Neural progenitor cell (in vitro differentiated cells): ENCODE data around the gene GAB2. TPM values are rescaled to one million over a fixed set of nuclear protein-coding genes. Genes with fewer than 3 reads are reported as not detected.

ENCODE experiments used
- DNase-seq: peaks from one replicate; pipeline ENCODE4 v3.0.0-alpha.2; 2016; ENCODE audit warnings: low spot score
- H2AFZ ChIP-seq: fragments of 200-600 bp; sonication (generic); replicated peaks from 2 replicates; pipeline ENCODE4 v1.6.1; 2016; ENCODE audit warnings: antibody characterized with exemption
- H3F3A ChIP-seq: fragments of 200-600 bp; sonication (generic); 2 replicates; pipeline ENCODE4 v1.6.1; 2016; ENCODE audit warnings: antibody characterized with exemption, low read depth
- H3K27ac ChIP-seq: fragments of 200-600 bp; sonication (generic); 2 replicates; pipeline ENCODE4 v1.5.1; 2016; ENCODE audit warnings: mild to moderate bottlenecking
- H3K27me3 ChIP-seq: fragments of 200-600 bp; sonication (generic); 2 replicates; pipeline ENCODE4 v1.6.1; 2016; ENCODE audit warnings: mild to moderate bottlenecking, moderate library complexity
- H3K36me3 ChIP-seq: fragments of 200-600 bp; sonication (generic); 2 replicates; pipeline ENCODE4 v1.5.1; 2016
- H3K4me1 ChIP-seq: fragments of 200-600 bp; sonication (generic); 2 replicates; pipeline ENCODE4 v1.6.1; 2016; ENCODE audit warnings: mixed run types
- H3K4me2 ChIP-seq: fragments of 200-600 bp; sonication (generic); 2 replicates; pipeline ENCODE4 v1.6.1; 2016
- H3K4me3 ChIP-seq: fragments of 200-600 bp; sonication (generic); 2 replicates; pipeline ENCODE4 v1.5.1; 2016
- H3K79me2 ChIP-seq: fragments of 200-600 bp; sonication (generic); 2 replicates; pipeline ENCODE4 v1.6.1; 2016; ENCODE audit warnings: low read depth
- H3K9ac ChIP-seq: fragments of 200-600 bp; sonication (generic); 2 replicates; pipeline ENCODE4 v1.6.1; 2016
- H3K9me3 ChIP-seq: fragments of 200-600 bp; sonication (generic); 2 replicates; pipeline ENCODE4 v1.5.1; 2016; ENCODE audit warnings: low read depth
- H4K20me1 ChIP-seq: fragments of 200-600 bp; sonication (generic); 2 replicates; pipeline ENCODE4 v1.6.1; 2016; ENCODE audit warnings: low read depth
- H3K27ac Mint-ChIP-seq: 3 replicates; pipeline ENCODE4 v1.8.0; 2021; ENCODE audit warnings: mixed read lengths
- H3K27me3 Mint-ChIP-seq: 2 replicates; pipeline ENCODE4 v1.8.0; 2022; ENCODE audit warnings: low read depth, mild to moderate bottlenecking, inconsistent platforms, moderate library complexity, mixed read lengths; ENCODE audit not compliant: insufficient read depth
- H3K36me3 Mint-ChIP-seq: 3 replicates; pipeline ENCODE4 v1.8.0; 2021; ENCODE audit warnings: mixed read lengths
- H3K4me1 Mint-ChIP-seq: 3 replicates; pipeline ENCODE4 v1.8.0; 2021; ENCODE audit warnings: mixed read lengths
- H3K4me3 Mint-ChIP-seq: 3 replicates; pipeline ENCODE4 v1.8.0; 2021; ENCODE audit warnings: mild to moderate bottlenecking, moderate library complexity, mixed read lengths
- H3K9me3 Mint-ChIP-seq: 3 replicates; pipeline ENCODE4 v1.8.0; 2020; ENCODE audit warnings: mixed read lengths
- EZH2 ChIP-seq: fragments of 200-600 bp; sonication (generic); IDR thresholded peaks from 2 replicates; pipeline ENCODE4 v1.6.1; 2017; ENCODE audit warnings: antibody characterized with exemption, mild to moderate bottlenecking, moderate library complexity
- EZH2phosphoT487 ChIP-seq: fragments of 200-600 bp; sonication (generic); IDR thresholded peaks from 2 replicates; pipeline ENCODE4 v1.6.1; 2017; ENCODE audit warnings: antibody characterized with exemption
- total RNA-seq: library from RNA; depleted of rRNA; stranded (reverse); fragments of >200 nt; gene quantifications from 2 replicates; pipeline ENCODE4 v1.2.3, GENCODE V29; 2015; ENCODE audit warnings: low replicate concordance
- TF ChIP-seq, protein P1 (sequence below): fragments of 200-600 bp; sonication (generic); IDR thresholded peaks from 2 replicates; pipeline ENCODE4 v1.5.1; 2017; ENCODE audit warnings: antibody characterized with exemption, mild to moderate bottlenecking

GAB2 gene
- total RNA-seq, 1 donor from 2014 or later, result 11.1 TPM

DNA sequence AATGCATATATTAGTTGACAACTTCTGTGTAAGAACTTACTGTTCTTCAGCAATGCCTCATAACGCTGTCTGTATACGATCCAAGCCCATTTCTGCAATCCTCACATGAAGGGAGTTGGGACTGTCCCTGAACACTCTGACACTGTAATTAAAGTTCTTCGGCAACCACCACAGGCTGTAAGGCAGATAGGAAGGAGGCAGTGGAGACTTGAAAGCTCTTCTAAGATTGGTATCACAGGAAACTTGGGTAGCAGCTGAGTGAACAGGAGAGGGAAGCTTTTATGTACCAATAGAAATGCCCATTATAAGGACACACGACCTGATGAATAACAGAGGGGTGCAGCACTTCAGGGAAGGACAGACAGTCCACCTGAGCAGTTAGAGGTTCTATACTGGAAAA lies 12.0 kb upstream of the GAB2 start:
- TF ChIP-seq EZH2phosphoT487, result no peak
- no peak for TF ChIP-seq EZH2
- TF ChIP-seq, protein P1, sequence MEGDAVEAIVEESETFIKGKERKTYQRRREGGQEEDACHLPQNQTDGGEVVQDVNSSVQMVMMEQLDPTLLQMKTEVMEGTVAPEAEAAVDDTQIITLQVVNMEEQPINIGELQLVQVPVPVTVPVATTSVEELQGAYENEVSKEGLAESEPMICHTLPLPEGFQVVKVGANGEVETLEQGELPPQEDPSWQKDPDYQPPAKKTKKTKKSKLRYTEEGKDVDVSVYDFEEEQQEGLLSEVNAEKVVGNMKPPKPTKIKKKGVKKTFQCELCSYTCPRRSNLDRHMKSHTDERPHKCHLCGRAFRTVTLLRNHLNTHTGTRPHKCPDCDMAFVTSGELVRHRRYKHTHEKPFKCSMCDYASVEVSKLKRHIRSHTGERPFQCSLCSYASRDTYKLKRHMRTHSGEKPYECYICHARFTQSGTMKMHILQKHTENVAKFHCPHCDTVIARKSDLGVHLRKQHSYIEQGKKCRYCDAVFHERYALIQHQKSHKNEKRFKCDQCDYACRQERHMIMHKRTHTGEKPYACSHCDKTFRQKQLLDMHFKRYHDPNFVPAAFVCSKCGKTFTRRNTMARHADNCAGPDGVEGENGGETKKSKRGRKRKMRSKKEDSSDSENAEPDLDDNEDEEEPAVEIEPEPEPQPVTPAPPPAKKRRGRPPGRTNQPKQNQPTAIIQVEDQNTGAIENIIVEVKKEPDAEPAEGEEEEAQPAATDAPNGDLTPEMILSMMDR, result no peak

DNA sequence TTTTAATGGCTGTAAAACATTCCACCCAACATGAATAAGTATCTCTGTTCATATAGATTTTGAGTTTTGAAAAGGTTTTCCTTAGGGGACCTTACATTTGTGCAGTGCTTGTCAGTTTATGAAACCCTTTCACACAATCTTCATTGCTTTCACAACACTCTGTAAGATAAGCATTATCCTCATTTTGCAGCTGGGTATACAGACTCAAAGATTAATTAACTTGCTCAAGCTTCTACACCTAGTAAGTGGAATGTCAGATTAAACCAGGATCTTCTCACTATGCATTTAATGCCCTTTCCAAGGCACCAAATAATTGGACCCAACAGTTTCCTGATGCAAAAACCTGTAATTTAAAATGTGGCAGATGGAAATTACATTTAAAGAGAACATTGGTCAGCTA lies 11.6 kb upstream of the GAB2 start:
- H3K36me3 Mint-ChIP-seq, result no peaks in the 10 kb centered on the region
- Histone ChIP-seq H3K27me3 (no peaks in the 10 kb centered on the region), H3K9me3 (no peaks in the 10 kb centered on the region), H3K79me2 (no peaks in the 10 kb centered on the region), H3K36me3 (no peaks in the 10 kb centered on the region), H3K4me1 (peaks cover 11% of the 10 kb centered on the region), H3K4me3 (no peak overlapping the region), H3K4me2 (no peak overlapping the region), H4K20me1 (no peaks in the 10 kb centered on the region), H3F3A (no peaks in the 10 kb centered on the region), H3K27ac (no peak overlapping the region), H3K9ac (no peak overlapping the region), H2AFZ (no peak overlapping the region)
- TF ChIP-seq EZH2 (no peak), EZH2phosphoT487 (no peak)
- TF ChIP-seq, protein P1, result no peak
- H3K9me3 Mint-ChIP-seq, result no peaks in the 10 kb centered on the region
- DNase-seq, result no peak
- no peak overlapping the region for H3K4me3 Mint-ChIP-seq
- H3K4me1 Mint-ChIP-seq, result no peaks in the 10 kb centered on the region
- H3K27me3 Mint-ChIP-seq, result peaks cover 2% of the 10 kb centered on the region
- H3K27ac Mint-ChIP-seq, result no peak overlapping the region

More for the DNA sequence above, 12.0 kb upstream of the GAB2 start:
- no peaks in the 10 kb centered on the region for H3K9me3 Mint-ChIP-seq
- DNase-seq, result no peak
- Histone ChIP-seq H4K20me1 (no peaks in the 10 kb centered on the region), H3K79me2 (no peaks in the 10 kb centered on the region), H3K4me2 (no peak overlapping the region), H3K27ac (no peak overlapping the region), H2AFZ (no peak overlapping the region), H3K27me3 (no peaks in the 10 kb centered on the region), H3K4me1 (peaks cover 8% of the 10 kb centered on the region), H3K4me3 (no peak overlapping the region), H3F3A (no peaks in the 10 kb centered on the region), H3K9me3 (no peaks in the 10 kb centered on the region), H3K9ac (no peak overlapping the region), H3K36me3 (no peaks in the 10 kb centered on the region)
- no peaks in the 10 kb centered on the region for H3K36me3 Mint-ChIP-seq
- H3K4me3 Mint-ChIP-seq, result no peak overlapping the region
- H3K4me1 Mint-ChIP-seq, result no peaks in the 10 kb centered on the region
- peaks cover 2% of the 10 kb centered on the region for H3K27me3 Mint-ChIP-seq
- H3K27ac Mint-ChIP-seq, result no peak overlapping the region

DNA sequence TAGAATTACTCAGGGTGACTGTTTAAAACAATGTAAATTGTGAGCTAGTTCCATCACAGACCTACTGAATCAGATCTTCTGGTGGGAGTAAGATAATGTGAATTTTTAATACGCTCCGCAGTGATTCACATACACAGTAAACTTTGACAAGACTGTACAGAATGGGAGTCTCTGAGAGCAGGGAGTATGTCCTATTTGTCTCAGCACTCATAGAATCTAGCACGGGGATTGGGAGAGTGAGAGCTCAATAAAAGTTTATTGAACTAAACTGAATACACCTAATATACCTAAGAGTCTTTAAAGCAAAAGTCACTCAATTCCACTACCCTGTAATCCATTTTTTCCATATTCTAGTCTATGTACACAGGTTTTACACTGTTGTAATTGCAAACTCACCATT lies 11.2 kb upstream of the GAB2 start:
- no peak overlapping the region for H3K4me3 Mint-ChIP-seq
- H3K4me2 ChIP-seq, result no peak overlapping the region
- no peaks in the 10 kb centered on the region for H3K36me3 ChIP-seq
- H2AFZ ChIP-seq, result no peak overlapping the region
- H3K36me3 Mint-ChIP-seq, result no peaks in the 10 kb centered on the region
- TF ChIP-seq EZH2 (no peak), EZH2phosphoT487 (no peak)
- TF ChIP-seq, protein P1, result no peak
- no peak overlapping the region for H3K27ac ChIP-seq
- no peak overlapping the region for H3K27ac Mint-ChIP-seq
- H3F3A ChIP-seq, result no peaks in the 10 kb centered on the region
- no peak overlapping the region for H3K4me3 ChIP-seq
- peaks cover 2% of the 10 kb centered on the region for H3K27me3 Mint-ChIP-seq
- H4K20me1 ChIP-seq, result no peaks in the 10 kb centered on the region
- no peaks in the 10 kb centered on the region for H3K9me3 ChIP-seq
- no peaks in the 10 kb centered on the region for H3K79me2 ChIP-seq
- peaks cover 11% of the 10 kb centered on the region for H3K4me1 ChIP-seq
- no peaks in the 10 kb centered on the region for H3K27me3 ChIP-seq
- H3K9me3 Mint-ChIP-seq, result no peaks in the 10 kb centered on the region
- no peaks in the 10 kb centered on the region for H3K4me1 Mint-ChIP-seq
- no peak for DNase-seq
- H3K9ac ChIP-seq, result no peak overlapping the region

DNA sequence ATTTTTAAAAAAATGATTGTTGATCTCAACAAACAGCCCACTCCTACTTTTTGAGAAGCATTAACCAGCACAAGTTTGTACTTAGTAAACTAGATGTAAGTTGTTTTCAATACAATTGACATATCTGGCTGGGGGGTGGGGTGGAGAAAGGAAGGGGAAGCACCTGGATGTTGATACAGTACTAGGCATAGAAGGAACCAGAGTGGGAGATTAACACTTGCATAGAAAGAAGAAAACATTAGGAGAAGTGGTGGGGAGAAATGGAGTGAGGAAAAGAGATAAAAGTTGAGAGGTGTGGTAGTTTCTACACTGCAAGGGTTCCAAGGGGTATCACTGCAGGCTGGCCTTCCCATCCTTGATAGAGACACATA lies 10.6 kb upstream of the GAB2 start:
- H3K36me3 ChIP-seq, result no peaks in the 10 kb centered on the region
- Mint-ChIP-seq H3K27me3 (peaks cover 2% of the 10 kb centered on the region), H3K4me1 (no peaks in the 10 kb centered on the region), H3K4me3 (no peak overlapping the region), H3K9me3 (no peaks in the 10 kb centered on the region), H3K36me3 (no peaks in the 10 kb centered on the region), H3K27ac (no peak overlapping the region)
- no peak overlapping the region for H2AFZ ChIP-seq
- H3K4me3 ChIP-seq, result no peak overlapping the region
- TF ChIP-seq, protein P1, result no peak
- TF ChIP-seq EZH2, result no peak
- TF ChIP-seq EZH2phosphoT487, result no peak
- DNase-seq, result no peak
- H3F3A ChIP-seq, result no peaks in the 10 kb centered on the region
- no peaks in the 10 kb centered on the region for H4K20me1 ChIP-seq
- peaks cover 11% of the 10 kb centered on the region for H3K4me1 ChIP-seq
- H3K79me2 ChIP-seq, result no peaks in the 10 kb centered on the region
- H3K27ac ChIP-seq, result no peak overlapping the region
- no peak overlapping the region for H3K4me2 ChIP-seq
- no peak overlapping the region for H3K9ac ChIP-seq
- no peaks in the 10 kb centered on the region for H3K9me3 ChIP-seq
- no peaks in the 10 kb centered on the region for H3K27me3 ChIP-seq
